Measurements from ENCODE around the gene PNKP.

The PNKP gene

DNA sequence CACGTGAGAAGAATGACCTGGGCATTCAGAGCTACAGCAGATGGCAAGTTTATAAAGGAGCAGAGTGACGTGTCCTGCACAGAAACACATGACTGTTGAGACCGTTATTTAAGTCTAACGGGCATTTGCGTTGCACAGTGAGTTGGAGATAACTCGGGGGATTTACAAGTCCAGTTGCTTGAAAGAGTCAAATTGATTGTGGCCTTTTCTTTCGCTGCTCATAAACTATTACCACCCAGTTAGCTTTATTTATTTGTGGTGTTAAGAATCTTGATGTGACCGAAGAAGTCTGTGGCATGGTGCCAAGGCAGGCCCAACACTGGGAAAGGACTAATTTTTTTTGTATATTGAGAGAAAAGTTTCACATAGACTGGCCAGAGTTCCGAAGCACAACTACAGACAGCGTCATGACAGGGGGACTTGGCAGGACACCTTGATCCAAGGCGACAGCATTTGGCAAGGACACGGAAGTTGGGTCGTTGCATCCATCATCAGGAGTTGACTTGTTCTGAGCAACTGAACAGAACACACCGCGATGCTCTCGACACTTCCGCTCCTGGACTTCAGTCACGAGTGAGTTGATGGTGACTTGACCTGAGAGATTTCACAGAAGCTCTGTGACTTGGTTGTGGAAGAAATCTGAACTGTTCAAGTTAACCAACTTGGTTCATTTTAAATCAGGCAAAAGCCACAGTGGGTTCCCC lies 28.3 kb downstream of the PNKP start:
- TF ChIP-seq, protein P1, sequence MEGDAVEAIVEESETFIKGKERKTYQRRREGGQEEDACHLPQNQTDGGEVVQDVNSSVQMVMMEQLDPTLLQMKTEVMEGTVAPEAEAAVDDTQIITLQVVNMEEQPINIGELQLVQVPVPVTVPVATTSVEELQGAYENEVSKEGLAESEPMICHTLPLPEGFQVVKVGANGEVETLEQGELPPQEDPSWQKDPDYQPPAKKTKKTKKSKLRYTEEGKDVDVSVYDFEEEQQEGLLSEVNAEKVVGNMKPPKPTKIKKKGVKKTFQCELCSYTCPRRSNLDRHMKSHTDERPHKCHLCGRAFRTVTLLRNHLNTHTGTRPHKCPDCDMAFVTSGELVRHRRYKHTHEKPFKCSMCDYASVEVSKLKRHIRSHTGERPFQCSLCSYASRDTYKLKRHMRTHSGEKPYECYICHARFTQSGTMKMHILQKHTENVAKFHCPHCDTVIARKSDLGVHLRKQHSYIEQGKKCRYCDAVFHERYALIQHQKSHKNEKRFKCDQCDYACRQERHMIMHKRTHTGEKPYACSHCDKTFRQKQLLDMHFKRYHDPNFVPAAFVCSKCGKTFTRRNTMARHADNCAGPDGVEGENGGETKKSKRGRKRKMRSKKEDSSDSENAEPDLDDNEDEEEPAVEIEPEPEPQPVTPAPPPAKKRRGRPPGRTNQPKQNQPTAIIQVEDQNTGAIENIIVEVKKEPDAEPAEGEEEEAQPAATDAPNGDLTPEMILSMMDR (conservative IDR thresholded peaks at IDR 0.05), result no peak
- H3K27ac ChIP-seq, result no peak overlapping the region

- TF ChIP-seq, protein P1 (conservative IDR thresholded peaks at IDR 0.05), result no peak
Observed at GRCh38 chr19:49837425-49837824, 30.0 kb downstream of the PNKP start.

DNA sequence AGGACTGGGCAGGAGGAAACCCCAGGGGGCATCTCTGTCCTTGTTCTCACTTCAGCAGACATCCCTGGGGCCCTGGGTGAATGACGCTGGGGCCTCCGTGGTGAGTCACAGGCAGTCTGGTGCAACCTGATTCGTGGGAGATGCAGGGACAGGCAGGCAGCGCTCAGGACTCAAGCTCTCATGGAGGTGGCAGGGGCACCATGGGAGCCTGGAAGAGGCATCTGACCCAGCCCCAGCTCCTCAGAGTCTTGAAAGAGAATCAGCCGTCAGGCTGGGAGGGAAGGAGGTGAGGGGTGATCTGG lies 30.4 kb downstream of the PNKP start:
- no peak overlapping the region for H3K27ac ChIP-seq
- TF ChIP-seq, protein P1 (conservative IDR thresholded peaks at IDR 0.05), result no peak

More at GRCh38 chr19:49837425-49837824, 30.0 kb downstream of the PNKP start:
- no peak overlapping the region for H3K27ac ChIP-seq

DNA sequence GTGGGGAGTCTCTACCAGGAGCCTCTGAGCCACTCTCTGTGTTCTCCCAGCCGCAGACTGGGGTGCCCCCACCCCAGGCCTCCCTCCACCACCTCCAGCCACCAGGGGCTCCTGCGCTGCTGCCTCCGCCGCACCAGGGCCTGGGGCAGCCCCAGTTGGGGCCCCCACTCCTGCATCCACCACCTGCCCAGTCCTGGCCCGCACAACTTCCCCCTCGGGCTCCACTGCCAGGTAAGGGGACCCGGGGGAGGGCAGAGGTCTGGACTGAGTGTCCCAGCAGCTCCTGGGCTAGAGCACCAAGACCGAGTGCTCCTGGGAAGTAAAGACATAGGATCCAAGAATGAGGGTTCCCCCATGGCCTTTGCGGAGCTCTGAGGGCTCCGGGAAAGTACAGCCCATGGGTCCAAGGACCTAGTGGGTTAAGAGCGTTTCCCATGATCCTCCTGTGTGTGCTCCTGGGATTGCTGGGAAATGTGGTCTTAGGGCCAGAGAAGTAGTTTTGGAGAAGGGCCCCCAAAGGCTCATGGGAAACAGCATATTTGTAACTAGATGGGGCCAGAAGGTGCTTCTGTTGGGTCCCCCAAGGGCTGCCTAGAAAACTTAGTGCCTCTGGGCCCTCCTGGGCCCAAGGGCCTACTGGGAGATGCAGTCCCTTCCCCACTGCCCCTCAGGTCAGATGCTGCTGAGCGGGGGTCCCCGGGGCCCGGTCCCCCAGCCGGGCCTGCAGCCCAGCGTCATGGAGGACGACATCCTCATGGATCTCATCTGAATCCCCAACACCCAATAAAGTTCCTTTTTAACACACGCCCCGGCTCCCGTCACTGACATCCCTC lies 31.0 kb downstream of the PNKP start:
- H3K27ac ChIP-seq, result no peak overlapping the region
- TF ChIP-seq, protein P1 (conservative IDR thresholded peaks at IDR 0.05), result no peak

DNA sequence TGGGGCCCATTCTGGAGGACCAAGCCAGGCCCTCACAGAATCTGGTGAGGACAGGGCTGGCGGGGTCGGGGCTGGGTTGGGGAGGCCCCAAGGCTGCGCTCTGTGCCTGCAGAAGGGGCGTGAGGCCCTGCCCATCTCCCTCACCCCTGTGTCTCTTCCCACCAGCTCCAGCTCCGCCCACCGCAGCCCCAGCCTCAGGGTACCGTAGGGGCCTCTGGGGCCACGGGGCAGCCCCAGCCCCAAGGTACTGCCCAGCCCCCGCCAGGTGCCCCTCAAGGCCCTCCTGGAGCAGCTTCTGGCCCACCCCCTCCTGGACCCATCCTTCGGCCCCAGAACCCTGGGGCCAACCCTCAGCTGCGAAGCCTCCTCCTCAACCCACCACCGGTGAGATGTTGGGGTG lies 31.8 kb downstream of the PNKP start:
- no peak overlapping the region for H3K27ac ChIP-seq
- TF ChIP-seq, protein P1 (conservative IDR thresholded peaks at IDR 0.05), result no peak

- TF ChIP-seq, protein P1 (conservative IDR thresholded peaks at IDR 0.05), result no peak
- H3K27ac ChIP-seq, result no peak overlapping the region
Observed at GRCh38 chr19:49833599-49833998, 33.8 kb downstream of the PNKP start.

GRCh38 chr19:49832556-49832955 lies 34.8 kb downstream of the PNKP start:
- TF ChIP-seq, protein P1 (conservative IDR thresholded peaks at IDR 0.05), result no peak
- no peak overlapping the region for H3K27ac ChIP-seq

Data from VCaP (cell line).